HG02870 (cell line): ENCODE results near the gene PROM2.

Experiments
- ATAC-seq: cut with Tn5 transposase; IDR thresholded peaks from one replicate; pipeline ENCODE4 v1.9.1; 2021; ENCODE audit warnings: mild to moderate bottlenecking, moderate library complexity; ENCODE audit not compliant: unreplicated experiment

Gene PROM2

DNA sequence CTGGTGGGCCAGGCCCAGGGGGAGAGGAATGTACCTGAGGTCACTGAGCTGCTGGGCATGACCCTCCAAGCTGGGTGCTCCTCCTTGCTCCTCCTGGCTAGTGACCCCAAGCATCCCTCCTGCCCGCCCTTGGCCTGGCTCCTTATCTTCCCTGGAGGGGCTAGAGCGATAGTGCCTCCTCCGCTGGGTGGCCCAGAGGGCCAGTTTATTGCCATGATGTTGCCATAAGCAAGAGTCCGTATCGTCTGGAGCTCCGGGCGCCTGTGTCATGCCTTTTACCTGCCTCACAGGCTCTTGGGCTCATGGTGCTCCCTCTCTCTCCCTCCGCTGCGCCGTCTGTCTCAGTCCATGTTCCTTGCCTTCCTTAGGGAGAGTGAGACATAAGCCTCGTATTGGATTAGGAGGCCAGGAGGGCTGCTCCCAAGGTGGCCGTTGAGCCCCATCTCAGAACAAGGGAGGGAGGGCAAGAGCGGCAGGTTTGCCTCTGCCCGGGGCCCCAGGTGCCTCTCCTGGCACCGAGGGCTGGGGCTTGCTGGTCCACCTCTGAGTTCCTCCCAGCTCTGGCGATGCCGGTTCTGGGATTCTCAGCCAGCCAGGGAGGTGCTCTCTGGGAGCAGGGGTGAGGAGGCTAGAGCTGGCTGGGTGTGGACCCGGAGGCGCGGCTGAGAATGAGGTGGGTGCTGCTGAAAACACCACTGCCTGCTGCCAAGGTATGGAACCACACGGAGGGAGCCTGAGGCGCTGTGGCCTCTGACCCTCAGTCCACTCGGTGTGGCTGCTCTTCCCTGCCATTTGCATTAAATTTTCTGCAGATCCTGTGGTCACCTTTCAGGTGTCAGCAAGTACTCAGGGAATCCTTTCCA lies 45.5 kb downstream of the PROM2 start:
- ATAC-seq: no peak

DNA sequence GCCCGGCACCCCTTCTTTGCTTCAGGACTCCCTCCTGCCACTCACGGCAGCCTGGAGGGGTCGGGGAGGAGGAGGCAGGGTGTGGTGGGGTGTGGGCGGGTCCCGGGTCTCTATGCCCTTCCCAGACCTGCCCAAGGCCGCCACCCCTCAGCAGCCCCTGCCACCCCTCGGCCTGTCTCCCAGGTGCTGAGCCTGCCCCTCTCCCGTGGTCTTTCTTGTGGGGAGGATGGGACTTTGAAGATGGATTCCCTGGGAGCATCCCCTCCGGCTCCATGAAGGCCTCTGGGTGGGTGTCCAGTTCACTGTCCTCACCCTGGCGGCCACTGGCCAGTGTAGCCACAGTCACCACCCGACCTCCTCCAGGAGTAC lies 46.1 kb downstream of the PROM2 start:
- ATAC-seq: no peak

DNA sequence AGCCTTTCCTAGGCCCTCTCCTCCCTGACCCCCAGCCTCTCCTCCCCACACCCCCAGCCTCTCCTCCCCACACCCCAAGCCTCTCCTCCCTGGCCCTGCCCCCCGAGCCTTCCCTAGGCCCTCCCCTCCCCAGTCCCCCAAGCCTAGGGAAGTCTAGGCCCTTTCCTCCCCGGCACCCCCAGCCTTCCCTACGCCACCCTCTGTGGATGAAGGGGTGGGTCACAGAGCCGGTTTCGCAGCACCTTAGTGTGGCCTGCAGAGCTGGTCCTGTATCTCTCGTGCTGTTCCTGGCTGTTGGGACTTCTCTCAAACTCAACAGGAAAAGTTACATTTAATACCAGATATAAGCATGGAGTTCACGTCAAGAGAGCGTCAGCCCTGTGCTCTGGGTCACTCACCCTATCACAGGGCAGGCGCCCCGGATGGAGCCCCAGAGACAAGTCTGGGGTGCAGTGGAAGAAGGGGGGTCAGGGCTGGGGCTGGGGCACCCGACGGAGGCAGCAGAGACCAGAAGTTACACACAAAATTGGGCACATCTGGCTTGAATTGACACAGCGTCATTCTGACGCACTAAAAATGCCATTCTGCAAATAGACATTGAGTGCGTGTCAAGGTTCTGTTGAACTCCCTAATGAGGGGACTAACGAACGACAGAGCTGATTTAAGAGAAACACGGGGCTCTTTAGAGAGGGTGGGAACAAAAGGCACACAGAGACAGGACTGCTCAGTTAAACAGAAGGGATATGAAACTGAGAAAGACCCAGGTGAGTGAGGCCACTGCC lies 46.9 kb downstream of the PROM2 start:
- no peak for ATAC-seq

DNA sequence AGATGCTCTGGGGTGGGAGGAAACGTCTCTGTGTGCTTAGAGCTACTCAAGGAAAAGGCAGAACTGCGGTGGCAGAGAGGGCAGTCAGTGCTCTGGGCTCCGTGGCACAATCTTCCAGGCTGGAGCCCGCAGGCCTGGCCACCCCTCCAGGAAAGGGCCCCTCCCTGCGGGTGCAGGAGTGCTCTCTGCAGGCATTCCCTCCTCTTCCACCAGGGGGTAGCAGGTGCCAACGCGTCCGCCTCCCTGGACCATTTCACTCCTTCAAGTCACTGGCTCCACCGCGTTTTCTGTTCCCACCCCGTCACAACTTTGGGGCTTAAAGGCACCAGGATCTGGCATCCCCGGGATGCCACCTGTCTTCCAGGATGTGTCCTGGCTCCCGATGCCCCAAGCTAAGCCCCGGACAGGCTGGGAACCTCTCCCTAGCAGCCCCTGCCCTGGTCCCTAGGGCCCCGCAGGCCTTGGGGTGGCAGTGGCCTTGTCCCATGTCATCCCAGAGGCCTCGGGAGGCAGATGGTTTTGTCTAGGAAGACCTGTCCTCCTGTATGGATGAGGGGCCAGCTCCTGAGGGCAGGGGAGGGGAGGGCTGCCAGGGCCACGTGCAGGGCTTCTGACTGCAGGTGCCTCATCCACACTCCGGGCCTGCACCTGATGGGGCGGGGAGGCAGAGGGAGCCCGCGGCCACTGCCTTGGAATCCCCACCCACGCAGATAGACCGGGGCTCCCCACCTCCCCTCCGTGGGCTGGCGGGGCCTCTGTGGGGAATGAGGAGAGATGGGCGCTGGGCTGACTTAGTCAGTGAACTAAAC lies 49.3 kb downstream of the PROM2 start:
- no peak for ATAC-seq

GRCh38 chr2:95325026-95325425 lies 50.8 kb downstream of the PROM2 start:
- no peak for ATAC-seq

DNA sequence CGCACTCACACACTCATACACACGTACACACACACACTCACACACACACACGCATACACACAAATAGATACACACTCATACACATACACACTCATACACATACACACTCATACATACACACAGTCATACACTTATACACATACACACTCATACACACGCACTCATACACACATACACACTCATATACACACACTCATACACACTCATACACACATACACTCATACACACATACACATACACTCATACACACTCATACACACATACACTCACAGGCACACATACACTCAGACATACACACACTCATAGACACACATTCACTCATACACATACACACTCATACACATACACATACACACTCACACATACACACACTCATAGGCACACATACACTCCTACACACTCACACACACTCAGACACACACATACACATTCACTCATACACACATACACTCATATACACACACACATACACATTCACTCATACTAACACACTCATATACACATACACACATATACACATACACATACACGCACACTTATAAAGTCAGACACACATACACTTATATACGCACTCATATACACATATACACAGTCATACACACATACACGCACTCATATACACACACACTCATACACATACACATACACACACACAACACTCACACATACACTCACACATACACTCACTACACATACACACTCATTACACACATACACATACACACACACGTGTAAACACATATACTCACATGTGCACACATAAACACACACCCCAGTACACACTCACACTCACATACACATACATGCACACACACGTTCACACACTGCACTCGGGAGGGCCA lies 51.6 kb downstream of the PROM2 start:
- ATAC-seq: no peak

- ATAC-seq: no peak
Observed at GRCh38 chr2:95326433-95327140, 52.3 kb downstream of the PROM2 start.

- no peak for ATAC-seq
Observed at GRCh38 chr2:95327861-95328260, 53.6 kb downstream of the PROM2 start.

GRCh38 chr2:95328358-95329125 lies 54.3 kb downstream of the PROM2 start:
- no peak for ATAC-seq

DNA sequence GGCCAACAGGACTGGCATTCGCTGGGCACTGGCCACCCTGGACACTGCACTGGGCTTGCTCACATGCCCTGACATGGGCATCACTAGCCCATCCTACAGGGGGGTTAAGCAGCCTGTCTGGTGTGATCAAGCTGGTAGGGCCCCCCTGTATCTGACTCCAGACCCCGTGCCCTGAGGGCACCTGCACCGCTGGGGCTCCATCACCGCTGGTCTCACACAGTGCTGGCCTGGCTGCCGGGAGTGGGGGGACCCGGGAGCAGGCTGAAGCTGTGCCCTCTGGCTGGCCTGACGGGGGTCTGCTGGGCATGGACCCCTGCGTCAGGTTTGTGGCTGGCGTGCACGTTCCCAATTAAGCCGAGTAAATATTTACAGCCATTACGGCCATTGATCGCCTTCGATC lies 55.2 kb downstream of the PROM2 start:
- no peak for ATAC-seq

DNA sequence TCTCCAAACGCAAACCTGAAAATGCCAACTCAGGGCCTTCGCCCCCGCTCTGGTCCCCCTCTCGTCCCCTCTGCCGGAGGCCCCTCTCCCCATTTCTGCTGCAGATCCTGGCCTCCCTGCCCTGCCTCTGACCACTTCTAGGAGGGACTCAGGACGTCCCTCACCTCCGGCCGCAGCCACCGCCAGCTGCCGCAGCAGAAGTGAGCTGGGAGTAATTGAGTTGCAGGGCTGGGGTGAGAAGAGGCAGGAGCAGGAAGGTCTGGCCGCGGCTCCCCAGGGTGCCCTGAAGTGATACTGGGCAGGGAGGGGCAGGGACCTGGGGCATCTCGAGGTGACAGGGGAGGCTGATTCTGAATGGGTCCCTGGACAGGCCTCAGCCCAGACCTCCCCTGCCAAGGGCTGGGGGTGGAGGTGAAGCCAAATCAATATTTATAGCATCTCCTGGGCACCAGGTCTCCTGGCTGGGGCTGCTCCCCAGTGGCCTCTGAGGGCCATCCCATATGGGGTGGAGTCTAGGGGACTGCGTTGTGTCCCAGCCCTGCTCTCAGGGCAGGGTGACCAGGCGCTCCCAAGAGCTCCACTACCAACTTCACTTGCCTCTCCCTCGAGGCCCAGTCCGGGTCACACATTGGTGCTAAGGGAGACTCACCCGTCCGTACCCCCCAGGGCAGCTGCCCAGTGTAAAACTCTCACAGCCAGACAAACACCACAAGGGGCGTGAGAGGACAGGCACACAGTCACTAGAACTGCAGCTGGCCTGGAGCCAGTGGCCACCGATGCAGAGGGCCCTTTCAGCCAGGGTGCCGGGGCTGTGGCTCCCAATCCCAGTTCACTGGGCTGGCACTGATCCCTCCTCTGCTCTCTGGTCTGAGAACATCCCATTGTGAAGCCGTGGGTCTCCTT lies 55.9 kb downstream of the PROM2 start:
- ATAC-seq: no peak

- ATAC-seq: no peak
Observed at GRCh38 chr2:95330794-95331338, 56.6 kb downstream of the PROM2 start.

DNA sequence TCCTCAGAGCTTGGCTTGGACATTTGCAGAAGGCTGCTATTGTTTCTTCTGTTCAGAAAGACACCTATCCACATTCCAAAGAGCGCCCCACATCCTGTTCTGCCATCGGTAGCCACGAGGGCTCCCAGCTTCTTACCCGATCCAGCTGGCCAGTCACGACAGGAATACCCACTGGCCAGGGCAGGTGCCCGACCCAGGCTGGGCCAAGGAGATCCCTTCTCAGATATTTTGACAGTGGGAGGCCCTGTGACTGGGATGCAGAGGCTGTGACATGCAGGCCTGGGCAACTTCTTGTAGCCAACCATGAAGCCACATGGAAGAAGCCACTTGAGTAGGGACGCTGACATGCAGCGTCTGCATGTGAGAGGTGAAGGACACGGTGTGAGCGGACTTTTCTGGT lies 57.4 kb downstream of the PROM2 start:
- ATAC-seq: no peak

DNA sequence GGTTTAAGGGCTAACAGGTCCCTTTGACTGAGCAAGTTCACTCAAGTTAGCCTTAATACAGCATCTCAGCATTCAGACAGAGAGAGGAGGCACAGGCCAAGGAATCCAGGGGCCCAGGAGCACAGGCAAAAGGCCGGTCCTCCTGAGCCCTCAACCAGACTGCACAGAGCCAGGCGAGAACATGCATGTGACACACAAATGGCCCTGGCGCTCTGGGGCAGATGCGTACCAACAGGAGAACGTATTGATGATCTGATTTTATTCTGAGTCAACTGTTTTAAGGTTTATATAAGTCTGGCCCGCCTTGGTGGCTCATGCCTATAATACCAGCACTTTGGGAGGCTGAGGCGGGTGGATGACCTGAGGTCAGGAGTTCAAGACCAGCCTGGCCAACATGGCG lies 57.8 kb downstream of the PROM2 start:
- ATAC-seq: no peak

DNA sequence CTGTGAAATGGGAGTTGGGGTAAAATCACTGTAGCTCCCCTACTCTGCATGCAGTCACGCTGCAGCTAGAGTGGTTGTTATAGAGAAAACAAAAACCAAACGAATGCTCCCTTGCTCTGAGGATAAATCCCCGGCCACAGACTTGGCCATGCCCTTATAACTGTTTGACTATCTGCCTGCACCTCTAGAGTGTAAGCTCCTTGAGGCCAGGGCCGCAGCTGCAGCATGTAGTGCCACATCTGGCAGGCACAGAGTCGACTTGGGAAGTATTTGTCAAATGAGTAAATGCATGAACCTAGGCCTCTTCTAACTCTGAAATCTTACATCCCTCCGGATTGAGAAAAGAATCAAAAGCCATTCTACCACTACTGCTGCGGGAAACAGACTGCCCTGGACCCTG lies 58.8 kb downstream of the PROM2 start:
- no peak for ATAC-seq

- ATAC-seq: no peak
Observed at GRCh38 chr2:95333888-95334338, 59.7 kb downstream of the PROM2 start.

- no peak for ATAC-seq
Observed at GRCh38 chr2:95334916-95335641, 60.8 kb downstream of the PROM2 start.
